GM12892 (cell line): ENCODE results near the gene INTS13.
"Not testable (repeated sequence)": the region's sequence is repeated elsewhere in the genome, so short reads cannot be mapped to it uniquely, and the experiment has no call there.

Experiments
- DNase-seq: peaks from one replicate; pipeline ENCODE4 v3.0.0; 2011; ENCODE audit not compliant: insufficient read length
- FAIRE-seq: peaks from 2 replicates; lab custom pipeline; 2011; peaks lifted over from hg19 to GRCh38; lab: Jason Lieb, UNC
- POLR2A ChIP-seq: IDR thresholded peaks from 2 replicates; pipeline ENCODE4 v1.6.1; 2011; ENCODE audit warnings: low read depth, low read length, control low read depth
- POLR2AphosphoS5 ChIP-seq: IDR thresholded peaks from 2 replicates; pipeline ENCODE4 v1.6.1; 2011; ENCODE audit warnings: low read depth, low read length, control low read depth
- TAF1 ChIP-seq: IDR thresholded peaks from 2 replicates; pipeline ENCODE4 v1.6.1; 2011; ENCODE audit warnings: low read depth, mild to moderate bottlenecking, control low read depth, low read length, borderline replicate concordance

The INTS13 gene

GRCh38 chr12:26874501-26875296, 63.1 kb downstream of the INTS13 start:
- no peak for DNase-seq
- TF ChIP-seq POLR2A (no peak), POLR2AphosphoS5 (no peak), TAF1 (no peak)
- FAIRE-seq: peak; percentile 67

- FAIRE-seq (no peak), DNase-seq (no peak)
- no peak for TF ChIP-seq POLR2AphosphoS5
- no peak for TF ChIP-seq TAF1
- TF ChIP-seq POLR2A: no peak
Measured at GRCh38 chr12:26872625-26873024, 65.2 kb downstream of the INTS13 start.

- FAIRE-seq (no peak), DNase-seq (no peak)
- TF ChIP-seq POLR2AphosphoS5: no peak
Measured at GRCh38 chr12:26871985-26872384, 65.8 kb downstream of the INTS13 start.

GRCh38 chr12:26870491-26871419, 67.0 kb downstream of the INTS13 start:
- DNase-seq (no peak), FAIRE-seq (peak; percentile 50)
- TF ChIP-seq POLR2AphosphoS5: no peak
- TF ChIP-seq POLR2A: no peak
- TF ChIP-seq TAF1: no peak

GRCh38 chr12:26869908-26870459, 67.8 kb downstream of the INTS13 start:
- DNase-seq (no peak), FAIRE-seq (no peak)
- TF ChIP-seq POLR2AphosphoS5: no peak
- TF ChIP-seq POLR2A: no peak
- TF ChIP-seq TAF1: no peak

GRCh38 chr12:26869104-26869494, 68.7 kb downstream of the INTS13 start:
- FAIRE-seq (no peak), DNase-seq (no peak)
- TF ChIP-seq TAF1 (no peak), POLR2A (no peak), POLR2AphosphoS5 (no peak)

GRCh38 chr12:26868447-26869103, 69.2 kb downstream of the INTS13 start:
- TF ChIP-seq POLR2AphosphoS5: no peak
- TF ChIP-seq POLR2A: no peak
- no peak for TF ChIP-seq TAF1
- peak; percentile 46 for FAIRE-seq

GRCh38 chr12:26867080-26867479, 70.7 kb downstream of the INTS13 start:
- DNase-seq (peak; percentile 23), FAIRE-seq (peak; percentile 58)
- TF ChIP-seq TAF1 (no peak), POLR2AphosphoS5 (no peak), POLR2A (no peak)

More at GRCh38 chr12:26868447-26869103, 69.2 kb downstream of the INTS13 start:
- no peak for DNase-seq

- DNase-seq (no peak), FAIRE-seq (no peak)
- TF ChIP-seq TAF1 (no peak), POLR2AphosphoS5 (no peak)
Measured at GRCh38 chr12:26863515-26863914, 74.3 kb downstream of the INTS13 start.

GRCh38 chr12:26862787-26863186, 75.0 kb downstream of the INTS13 start:
- not testable (repeated sequence) for FAIRE-seq, DNase-seq

GRCh38 chr12:26861690-26862089, 76.1 kb downstream of the INTS13 start:
- no peak for DNase-seq
- no peak for TF ChIP-seq TAF1
- no peak for TF ChIP-seq POLR2AphosphoS5
- TF ChIP-seq POLR2A: no peak
- no peak for FAIRE-seq
